Upper lobe of right lung (tissue), 1 donor: ENCODE results near the gene FKBP1C. TPM values are rescaled to one million over a fixed set of nuclear protein-coding genes. Genes with fewer than 3 reads are reported as not detected.

Experiments used
- ATAC-seq: fragments of 200-7000 bp; cut with Tn5 transposase; one replicate; pipeline ENCODE4 v1.9.1; 2020; ENCODE audit warnings: mild to moderate bottlenecking, moderate library complexity
- DNase-seq: peaks from one replicate; pipeline ENCODE4 v3.0.0-alpha.2; 2020
- H3K27ac ChIP-seq: fragments of 200-600 bp; one replicate; pipeline ENCODE4 v1.8.0; 2022
- H3K27me3 ChIP-seq: fragments of 200-600 bp; one replicate; pipeline ENCODE4 v1.8.0; 2022; ENCODE audit warnings: mild to moderate bottlenecking
- H3K36me3 ChIP-seq: fragments of 200-600 bp; one replicate; pipeline ENCODE4 v1.8.0; 2022
- H3K4me1 ChIP-seq: fragments of 200-600 bp; one replicate; pipeline ENCODE4 v1.8.0; 2022
- H3K4me3 ChIP-seq: fragments of 200-600 bp; one replicate; pipeline ENCODE4 v1.8.0; 2022; ENCODE audit warnings: mild to moderate bottlenecking
- H3K9me3 ChIP-seq: fragments of 200-600 bp; one replicate; pipeline ENCODE4 v1.8.0; 2022
- CTCF ChIP-seq: fragments of 200-600 bp; IDR thresholded peaks from one replicate; pipeline ENCODE4 v1.8.0; 2022; ENCODE audit warnings: antibody characterized with exemption
- intact Hi-C: fragments of 100-400 bp; cut with DNase I; formaldehyde crosslinking; loops from one replicate; pipeline ENCODE4 v1.11.0; 2022
- total RNA-seq: library from RNA; stranded (reverse); fragmentation: NEBNext Ultra II Directional; extraction: Animal tissue kit (Norgen Biotek cat#: 25700); gene quantifications from one replicate; pipeline ENCODE4 v1.2.1, GENCODE V29; 2021
- donor health status: DM: no; HTN: yes; CAD: no; lungs with severe emphysema.

Gene FKBP1C
- total RNA-seq, 1 donor from 2014 or later: 0.52 TPM

GRCh38 chr6:63236398-63236817 is 25.1 kb downstream of the FKBP1C start:
- no peak for DNase-seq

GRCh38 chr6:63245420-63245819 is 34.2 kb downstream of the FKBP1C start:
- intact Hi-C loops: no loop called here
- TF ChIP-seq CTCF: no peak

More at GRCh38 chr6:63236398-63236817, 25.1 kb downstream of the FKBP1C start:
- Histone ChIP-seq H3K4me1 (no peaks in the 10 kb centered on the region), H3K4me3 (no peak overlapping the region), H3K36me3 (no peaks in the 10 kb centered on the region), H3K27me3 (no peaks in the 10 kb centered on the region), H3K9me3 (no peaks in the 10 kb centered on the region), H3K27ac (no peak overlapping the region)
- intact Hi-C loops: no loop called here
- no peak for TF ChIP-seq CTCF
- no peak for ATAC-seq

GRCh38 chr6:63245909-63246308 is 34.6 kb downstream of the FKBP1C start:
- H3K36me3 ChIP-seq: no peaks in the 10 kb centered on the region
- ATAC-seq (no peak), DNase-seq (no peak)
- H3K27me3 ChIP-seq: no peaks in the 10 kb centered on the region
- H3K4me1 ChIP-seq: no peaks in the 10 kb centered on the region
- H3K4me3 ChIP-seq: no peak overlapping the region
- H3K9me3 ChIP-seq: no peaks in the 10 kb centered on the region
- no peak for TF ChIP-seq CTCF
- no peak overlapping the region for H3K27ac ChIP-seq
- intact Hi-C loops: no loop called here

More at GRCh38 chr6:63245420-63245819, 34.2 kb downstream of the FKBP1C start:
- ATAC-seq (no peak), DNase-seq (no peak)
- Histone ChIP-seq H3K36me3 (no peaks in the 10 kb centered on the region), H3K27me3 (no peaks in the 10 kb centered on the region), H3K9me3 (no peaks in the 10 kb centered on the region), H3K27ac (no peak overlapping the region), H3K4me3 (no peak overlapping the region), H3K4me1 (no peaks in the 10 kb centered on the region)

- intact Hi-C loops: no loop called here
- no peak overlapping the region for H3K27ac ChIP-seq
- H3K9me3 ChIP-seq: no peaks in the 10 kb centered on the region
- no peak overlapping the region for H3K4me3 ChIP-seq
- no peaks in the 10 kb centered on the region for H3K4me1 ChIP-seq
- H3K27me3 ChIP-seq: no peaks in the 10 kb centered on the region
- no peak for DNase-seq
- no peak for TF ChIP-seq CTCF
- no peaks in the 10 kb centered on the region for H3K36me3 ChIP-seq
- ATAC-seq: no peak
Observed at GRCh38 chr6:63246581-63246980, 35.3 kb downstream of the FKBP1C start.

GRCh38 chr6:63249875-63250482 is 38.7 kb downstream of the FKBP1C start:
- no peak for DNase-seq
- H3K9me3 ChIP-seq: no peaks in the 10 kb centered on the region
- H3K27me3 ChIP-seq: no peaks in the 10 kb centered on the region
- no peaks in the 10 kb centered on the region for H3K36me3 ChIP-seq
- H3K4me3 ChIP-seq: no peak overlapping the region
- no peak for ATAC-seq
- H3K27ac ChIP-seq: no peak overlapping the region
- intact Hi-C loops: no loop called here
- H3K4me1 ChIP-seq: no peaks in the 10 kb centered on the region
- no peak for TF ChIP-seq CTCF

- intact Hi-C loops: no loop called here
- ATAC-seq (no peak), DNase-seq (no peak)
- Histone ChIP-seq H3K9me3 (no peaks in the 10 kb centered on the region), H3K27ac (no peak overlapping the region), H3K4me3 (no peak overlapping the region), H3K36me3 (no peaks in the 10 kb centered on the region), H3K4me1 (no peaks in the 10 kb centered on the region), H3K27me3 (no peaks in the 10 kb centered on the region)
- no peak for TF ChIP-seq CTCF
Observed at GRCh38 chr6:63259153-63259552, 47.9 kb downstream of the FKBP1C start.
